B cell (primary cell): ENCODE measurements around the gene FUCA1. TPM values are rescaled to one million over a fixed set of nuclear protein-coding genes. Genes with fewer than 3 reads are reported as not detected.
"Not testable (repeated sequence)": the region's sequence is repeated elsewhere in the genome, so short reads cannot be mapped to it uniquely, and the experiment has no call there.

Source experiments
- ATAC-seq: fragments of 200-7000 bp; cut with Tn5 transposase; one replicate; pipeline ENCODE4 v1.10.0; 2021; ENCODE audit warnings: low read depth, mild to moderate bottlenecking, moderate number of reproducible peaks, moderate library complexity
- CTCF ChIA-PET: fragments of 350-600 bp; sonication (Branson Sonifier 250); formaldehyde crosslinking; loops from one replicate; lab custom pipeline; 2021; ENCODE audit warnings: antibody characterized with exemption, inconsistent platforms; lab: Charles Lee
- POLR2A ChIA-PET: fragments of 350-600 bp; sonication (Branson Sonifier 250); formaldehyde crosslinking; loops from one replicate; lab custom pipeline; 2021; ENCODE audit warnings: antibody characterized with exemption; lab: Charles Lee
- DNase-seq: peaks from one replicate; pipeline ENCODE4 v3.0.0; 2013
- H2AFZ ChIP-seq: 2 replicates; pipeline ENCODE4 v1.6.1; 2012; ENCODE audit warnings: mild to moderate bottlenecking, low read depth, low read length; ENCODE audit not compliant: insufficient read depth, poor library complexity, severe bottlenecking
- H3K27ac ChIP-seq, 2 donors: 1 replicate in 1 of 2; 2 replicates in 1 of 2; pipeline ENCODE4 v1.5.1; 2012 to 2013; ENCODE audit warnings: low read length in 2 of 2, mild to moderate bottlenecking in 2 of 2, moderate library complexity in 1 of 2
- H3K27me3 ChIP-seq, 4 experiments: fragments of 200-600 bp in 1 of 4; sonication (generic) in 1 of 4; replicated peaks in 1 of 4; 1 replicate in 2 of 4; 2 replicates in 2 of 4; pipeline versions ENCODE4 v1.6.1 to v1.7.0; 2013 to 2016; ENCODE audit warnings: low read length in 3 of 4, mild to moderate bottlenecking in 2 of 4, mixed read lengths in 1 of 4, moderate library complexity in 1 of 4; ENCODE audit not compliant: insufficient read depth in 4 of 4, control insufficient read depth in 3 of 4; ENCODE audit errors: control extremely low read depth in 1 of 4
- H3K36me3 ChIP-seq, 2 experiments: replicated peaks in 1 of 2; 1 replicate in 1 of 2; 2 replicates in 1 of 2; pipeline versions ENCODE4 v1.6.1 to v1.7.1; 2013; ENCODE audit warnings: low read length in 1 of 2; ENCODE audit not compliant: insufficient read depth in 2 of 2, control insufficient read depth in 1 of 2; ENCODE audit errors: control extremely low read depth in 1 of 2, extremely low read depth in 1 of 2
- H3K4me1 ChIP-seq, 2 donors: fragments of 200-600 bp in 1 of 2; sonication (generic) in 1 of 2; 1 replicate in 1 of 2; 2 replicates in 1 of 2; pipeline versions ENCODE4 v1.5.1 to v1.6.1; 2013 to 2017; ENCODE audit warnings: low read length in 2 of 2; ENCODE audit not compliant: control insufficient read depth in 2 of 2, insufficient read depth in 2 of 2
- H3K4me2 ChIP-seq: replicated peaks from 2 replicates; pipeline ENCODE3; 2012; ENCODE audit warnings: mild to moderate bottlenecking, low read depth, low read length; ENCODE audit not compliant: poor library complexity, severe bottlenecking
- H3K4me3 ChIP-seq, 5 experiments: fragments of 200-600 bp in 1 of 5; sonication (generic) in 1 of 5; 1 replicate in 3 of 5; 2 replicates in 2 of 5; pipeline versions ENCODE4 v1.5.1 to v1.7.0; 2011 to 2016; ENCODE audit warnings: low read length in 4 of 5, mild to moderate bottlenecking in 4 of 5, low read depth in 2 of 5, control low read depth in 1 of 5, moderate library complexity in 1 of 5; ENCODE audit not compliant: insufficient read depth in 1 of 5; ENCODE audit errors: control extremely low read depth in 1 of 5, extremely low read depth in 1 of 5
- H3K79me2 ChIP-seq: fragments of 200-600 bp; sonication (generic); one replicate; pipeline ENCODE4 v1.6.0; 2016; ENCODE audit warnings: low read length; ENCODE audit not compliant: control insufficient read depth, insufficient read depth
- H3K9ac ChIP-seq: fragments of 200-600 bp; sonication (generic); 2 replicates; pipeline ENCODE4 v1.6.1; 2017; ENCODE audit warnings: mild to moderate bottlenecking, low read length, moderate library complexity
- H3K9me3 ChIP-seq, 3 donors: one replicate each; pipeline versions ENCODE4 v1.6.1 to v1.7.1; 2013; ENCODE audit warnings: low read length in 2 of 3; ENCODE audit not compliant: control insufficient read depth in 2 of 3, insufficient read depth in 1 of 3; ENCODE audit errors: control extremely low read depth in 1 of 3
- H4K20me1 ChIP-seq: 2 replicates; pipeline ENCODE4 v1.6.0; 2012; ENCODE audit warnings: mild to moderate bottlenecking, low read length; ENCODE audit not compliant: insufficient read depth, control insufficient read depth, poor library complexity, severe bottlenecking
- H3K27ac Mint-ChIP-seq: one replicate; pipeline ENCODE4 v1.8.0; 2021; ENCODE audit warnings: mixed read lengths
- H3K27me3 Mint-ChIP-seq: one replicate; pipeline ENCODE4 v1.8.0; 2021; ENCODE audit warnings: mixed read lengths
- H3K4me1 Mint-ChIP-seq: one replicate; pipeline ENCODE4 v1.8.0; 2021; ENCODE audit warnings: mixed read lengths
- H3K4me3 Mint-ChIP-seq: one replicate; pipeline ENCODE4 v1.8.0; 2021; ENCODE audit warnings: mixed read lengths
- H3K9me3 Mint-ChIP-seq: one replicate; pipeline ENCODE4 v1.8.0; 2022; ENCODE audit warnings: mixed read lengths; ENCODE audit not compliant: insufficient read depth
- EZH2 ChIP-seq: IDR thresholded peaks from 2 replicates; pipeline ENCODE4 v1.6.1; 2012; ENCODE audit warnings: borderline replicate concordance, low read depth, mild to moderate bottlenecking, moderate library complexity, low read length; ENCODE audit not compliant: insufficient read depth, poor library complexity, severe bottlenecking
- WGBS: methylation state at CpG from one replicate; pipeline ENCODE4 v1.1.5; 2013; ENCODE audit warnings: missing lambda C conversion rate; ENCODE audit not compliant: insufficient coverage; 5-methylcytosine and 5-hydroxymethylcytosine counted together
- intact Hi-C: fragments of 100-400 bp; cut with micrococcal nuclease; formaldehyde crosslinking; loops from one replicate; pipeline ENCODE4 v1.10.0; 2022
- polyA plus RNA-seq: library from polyadenylated mRNA; depleted of rRNA; stranded (reverse); fragments of >200 nt; gene quantifications from 2 replicates; pipeline ENCODE4 v1.2.3, GENCODE V29; 2012
- total RNA-seq, 2 donors: library from RNA; stranded (reverse); fragments of 120-200 nt in 1 of 2; gene quantifications; 1 replicate in 1 of 2; 2 replicates in 1 of 2; pipeline versions ENCODE4 v1.2.3 to v1.2.4, GENCODE V29; 2013 to 2022
- TF ChIP-seq, protein P1 (sequence below): fragments of 200-600 bp; IDR thresholded peaks from one replicate; pipeline ENCODE4 v1.8.0; 2022; ENCODE audit warnings: antibody characterized with exemption, mild to moderate bottlenecking

The FUCA1 gene
- total and polyA plus RNA-seq, 2 donors (not counting 1 experiment from before 2014, with no cell fraction given) = 8.0 to 19.3 TPM

DNA sequence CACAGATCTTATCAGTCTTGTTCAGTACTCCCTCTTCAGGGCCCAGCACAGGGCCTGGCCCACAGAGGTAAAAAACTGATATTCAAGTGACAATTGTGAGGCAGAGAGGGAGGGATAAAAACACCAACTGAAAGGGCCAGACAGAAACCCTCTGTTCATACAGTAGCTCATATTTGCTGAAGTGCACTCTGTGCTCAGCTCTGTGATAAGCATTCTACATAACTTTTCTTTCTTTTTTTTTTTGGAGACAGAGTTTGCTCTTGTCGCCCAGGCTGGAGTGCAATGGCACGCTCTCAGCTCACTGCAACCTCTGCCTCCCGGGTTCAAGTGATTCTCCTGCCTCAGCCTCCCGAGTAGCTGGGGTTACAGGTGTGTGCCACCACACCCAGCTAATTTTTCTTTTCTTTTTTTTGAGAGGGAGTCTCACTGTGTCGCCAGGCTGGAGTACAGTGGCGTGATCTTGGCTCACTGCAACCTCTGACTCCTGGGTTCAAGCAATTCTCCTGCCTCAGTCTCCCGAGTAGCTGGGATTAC, 65.2 kb downstream of the FUCA1 start:
- H3K4me3 ChIP-seq, H3K9ac ChIP-seq, H3K27me3 ChIP-seq, H2AFZ ChIP-seq, ATAC-seq, H3K27me3 Mint-ChIP-seq, H3K9me3 ChIP-seq, H3K9me3 Mint-ChIP-seq, H3K27ac Mint-ChIP-seq, DNase-seq, H4K20me1 ChIP-seq, intact Hi-C loops, H3K27ac ChIP-seq, H3K4me3 Mint-ChIP-seq, H3K79me2 ChIP-seq, H3K4me2 ChIP-seq: not testable (repeated sequence)
- ChIA-PET POLR2A (interaction anchor here (0.7 kb wide), 1 partner anchor 165 kb away, joined by 3 read pairs; no protein-coding TSS in a partner anchor), CTCF (interaction anchor here (0.6 to 2.8 kb wide), 9 partner anchors 7 to 263 kb away, joined by 3 to 33 read pairs (median 3); partner anchors contain the start of genes CNR2 and HMGCL)
- Histone ChIP-seq H3K36me3 (peaks cover 2 to 12% of the 10 kb centered on the region in 2 experiments), H3K4me1 (peaks cover 15 to 20% of the 10 kb centered on the region in 2 donors)
- WGBS = no CpG with 5 or more reads among the region's 7 CpGs
- peaks cover 18% of the 10 kb centered on the region for H3K4me1 Mint-ChIP-seq

DNA sequence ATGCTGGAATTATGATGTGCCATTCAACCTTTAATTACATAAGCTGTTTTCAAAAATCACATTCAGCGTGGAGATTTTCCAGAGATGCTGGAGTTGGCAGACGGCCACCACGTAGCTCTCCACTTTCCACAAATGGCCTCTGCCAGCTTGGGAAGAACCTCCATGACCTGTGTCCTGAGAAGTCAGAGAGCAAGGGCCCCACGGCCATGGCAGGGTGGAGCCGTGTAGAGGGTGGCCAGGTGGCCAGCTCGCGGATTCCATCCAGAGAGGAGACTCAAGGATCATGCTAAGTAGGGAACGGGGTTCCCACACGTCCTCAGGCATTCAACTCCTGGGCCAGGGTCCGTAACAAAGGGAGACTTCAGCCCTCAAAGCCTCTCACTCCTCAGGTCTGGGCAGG, 66.2 kb downstream of the FUCA1 start:
- no peaks in the 10 kb centered on the region for H3K27me3 ChIP-seq
- H4K20me1 ChIP-seq = no peaks in the 10 kb centered on the region
- Mint-ChIP-seq H3K9me3 (no peaks in the 10 kb centered on the region), H3K27me3 (no peaks in the 10 kb centered on the region), H3K4me3 (peak overlapping the region; percentile 67), H3K4me1 (peaks cover 18% of the 10 kb centered on the region), H3K27ac (peak overlapping the region; percentile 83)
- DNase-seq (no peak), ATAC-seq (no peak)
- ChIA-PET POLR2A (interaction anchor here (0.9 to 1.7 kb wide), 3 partner anchors 23 to 112 kb away, joined by 3 to 7 read pairs (median 5); partner anchors contain the start of genes HMGCL and PITHD1), CTCF (interaction anchor here (0.7 to 2.8 kb wide), 7 partner anchors 8 to 226 kb away, joined by 3 to 33 read pairs (median 4); partner anchors contain the start of genes CNR2 and HMGCL)
- no peak for TF ChIP-seq EZH2
- TF ChIP-seq, protein P1, sequence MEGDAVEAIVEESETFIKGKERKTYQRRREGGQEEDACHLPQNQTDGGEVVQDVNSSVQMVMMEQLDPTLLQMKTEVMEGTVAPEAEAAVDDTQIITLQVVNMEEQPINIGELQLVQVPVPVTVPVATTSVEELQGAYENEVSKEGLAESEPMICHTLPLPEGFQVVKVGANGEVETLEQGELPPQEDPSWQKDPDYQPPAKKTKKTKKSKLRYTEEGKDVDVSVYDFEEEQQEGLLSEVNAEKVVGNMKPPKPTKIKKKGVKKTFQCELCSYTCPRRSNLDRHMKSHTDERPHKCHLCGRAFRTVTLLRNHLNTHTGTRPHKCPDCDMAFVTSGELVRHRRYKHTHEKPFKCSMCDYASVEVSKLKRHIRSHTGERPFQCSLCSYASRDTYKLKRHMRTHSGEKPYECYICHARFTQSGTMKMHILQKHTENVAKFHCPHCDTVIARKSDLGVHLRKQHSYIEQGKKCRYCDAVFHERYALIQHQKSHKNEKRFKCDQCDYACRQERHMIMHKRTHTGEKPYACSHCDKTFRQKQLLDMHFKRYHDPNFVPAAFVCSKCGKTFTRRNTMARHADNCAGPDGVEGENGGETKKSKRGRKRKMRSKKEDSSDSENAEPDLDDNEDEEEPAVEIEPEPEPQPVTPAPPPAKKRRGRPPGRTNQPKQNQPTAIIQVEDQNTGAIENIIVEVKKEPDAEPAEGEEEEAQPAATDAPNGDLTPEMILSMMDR = no peak
- H2AFZ ChIP-seq = no peak overlapping the region
- H3K27ac ChIP-seq = no peak overlapping the region
- peaks cover 4% of the 10 kb centered on the region for H3K79me2 ChIP-seq
- no peak overlapping the region for H3K4me3 ChIP-seq
- 94% methylated on average over 9 of the region's 10 CpGs for WGBS
- H3K36me3 ChIP-seq = peaks cover 2 to 11% of the 10 kb centered on the region in 2 experiments
- no peak overlapping the region for H3K9ac ChIP-seq
- H3K4me1 ChIP-seq = peaks cover 15 to 20% of the 10 kb centered on the region in 2 donors
- H3K9me3 ChIP-seq = peaks cover 0 to 3% (median 0%) of the 10 kb centered on the region in 3 donors
- intact Hi-C loops = loop anchor here (2.0 kb wide), 2 partner anchors 59 to 157 kb away; partner anchors contain the start of genes ELOA and PNRC2
- H3K4me2 ChIP-seq = peak overlapping the region; percentile 97
